HG03159 (cell line): Measurements from ENCODE around the gene CYFIP1.
A peak's percentile ranks its signal among the peaks of the same experiment; 100 is the strongest.

Experiments used
- ATAC-seq: cut with Tn5 transposase; IDR thresholded peaks from one replicate; pipeline ENCODE4 v1.9.1; 2021; ENCODE audit warnings: mild to moderate bottlenecking, moderate library complexity; ENCODE audit not compliant: unreplicated experiment

Gene CYFIP1

GRCh38 chr15:22950256-22950990 lies 29.7 kb downstream of the CYFIP1 start:
- ATAC-seq: no peak

GRCh38 chr15:22949074-22949547 lies 31.1 kb downstream of the CYFIP1 start:
- no peak for ATAC-seq

- ATAC-seq: no peak
Observed at GRCh38 chr15:22948056-22948455, 32.1 kb downstream of the CYFIP1 start.

- no peak for ATAC-seq
Observed at GRCh38 chr15:22947101-22948000, 32.8 kb downstream of the CYFIP1 start.

- ATAC-seq: no peak
Observed at GRCh38 chr15:22945071-22945470, 35.1 kb downstream of the CYFIP1 start.

- no peak for ATAC-seq
Observed at GRCh38 chr15:22944651-22945050, 35.5 kb downstream of the CYFIP1 start.

GRCh38 chr15:22942877-22943276 lies 37.3 kb downstream of the CYFIP1 start:
- no peak for ATAC-seq

GRCh38 chr15:22942306-22942855 lies 37.8 kb downstream of the CYFIP1 start:
- no peak for ATAC-seq

GRCh38 chr15:22941179-22941578 lies 39.0 kb downstream of the CYFIP1 start:
- no peak for ATAC-seq

- no peak for ATAC-seq
Observed at GRCh38 chr15:22939652-22940061, 40.5 kb downstream of the CYFIP1 start.

- no peak for ATAC-seq
Observed at GRCh38 chr15:22939051-22939450, 41.1 kb downstream of the CYFIP1 start.

GRCh38 chr15:22936577-22937472 lies 43.3 kb downstream of the CYFIP1 start:
- peak; percentile 98 for ATAC-seq

GRCh38 chr15:22933641-22934061 lies 46.5 kb downstream of the CYFIP1 start:
- ATAC-seq: no peak

GRCh38 chr15:22931784-22932536 lies 48.2 kb downstream of the CYFIP1 start:
- ATAC-seq: no peak

GRCh38 chr15:22930782-22931484 lies 49.2 kb downstream of the CYFIP1 start:
- ATAC-seq: no peak

- ATAC-seq: no peak
Observed at GRCh38 chr15:22927761-22928160, 52.4 kb downstream of the CYFIP1 start.

GRCh38 chr15:22925875-22926274 lies 54.3 kb downstream of the CYFIP1 start:
- ATAC-seq: no peak

GRCh38 chr15:22922003-22922402 lies 58.2 kb downstream of the CYFIP1 start:
- ATAC-seq: no peak

GRCh38 chr15:22919171-22919570 lies 61.0 kb downstream of the CYFIP1 start:
- ATAC-seq: no peak
